ENCODE measurements around the gene SRL. TPM values are rescaled to one million over a fixed set of nuclear protein-coding genes. Genes with fewer than 3 reads are reported as not detected.

The SRL gene
- total RNA-seq (2021; fragmentation: NEBNext Ultra II Directional; extraction: Animal tissue kit (Norgen Biotek cat#: 25700)) = 0.08 TPM in 1 of 2 replicates, not detected in the other
- polyA plus RNA-seq (2011; rRNA removed) = 0.05 and 0.09 TPM in 2 replicates
- polyA plus RNA-seq (2011; cell fraction: cytosol; rRNA removed) = 0.04 TPM
- 0.09 TPM for polyA plus RNA-seq (2011; cell fraction: nucleus; rRNA removed)
- 0.06 to 0.09 TPM (median 0.08 TPM) in 4 replicates for polyA plus RNA-seq (2012, experiment 1 of 2)
- polyA plus RNA-seq (2012, experiment 2 of 2) = not detected
- polyA plus RNA-seq (2013, experiment 1 of 2) = 0.04 TPM
- polyA plus RNA-seq (2013, experiment 2 of 2) = 0.07 TPM
- polyA minus RNA-seq (2011; rRNA and poly(A)+ RNA removed) = 0.05 TPM in 1 of 2 replicates, not detected in the other
- not detected for polyA minus RNA-seq (2011; cell fraction: cytosol; rRNA and poly(A)+ RNA removed)
- not detected for polyA minus RNA-seq (2011; cell fraction: nucleus; rRNA and poly(A)+ RNA removed)
- long read RNA-seq, experiment 1, partial matches to known transcripts = 0 of 1 reads
- long read RNA-seq, experiment 1, other reads (novel, unspliced or antisense) = 1 of 1 reads
- long read RNA-seq, experiment 2 = 0 reads

DNA sequence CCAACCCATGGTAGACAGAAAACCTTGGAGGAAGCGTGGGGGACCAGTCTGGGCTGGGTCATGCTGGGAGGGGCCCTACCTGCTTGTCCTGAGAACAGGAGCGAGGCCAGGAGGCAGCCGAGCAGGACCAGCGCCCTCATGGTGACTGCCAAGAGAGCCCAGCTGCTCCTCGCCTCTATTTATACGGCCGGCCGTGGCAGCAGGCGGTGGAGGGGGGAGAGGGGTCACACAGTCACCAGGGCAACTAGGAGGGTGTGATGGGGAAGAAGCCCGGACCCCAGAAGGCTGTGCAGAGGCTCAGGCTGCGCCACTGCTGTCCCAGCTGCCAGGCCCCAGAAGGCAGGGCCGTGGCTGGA is at the start of gene SRL:
SRL (minus strand) TSS at position 153 of the 356 bp plus-strand sequence; CDS start at position 140, 13 bp downstream.
- no peak within 1 kb of the TSS for H3K4me3 ChIP-seq (ENCODE audit: extremely low read depth in 1 of 4, insufficient read depth in 2 of 4, low read depth in 3 of 4, low read length in 4 of 4)
- no peaks in the 10 kb centered on the region for H3K79me2 ChIP-seq (ENCODE audit: control insufficient read depth in 1 of 2, insufficient read depth in 2 of 2, low read length in 2 of 2)
- no peak within 1 kb of the TSS for H2AFZ ChIP-seq (ENCODE audit: low read length)
- H3K23me2 ChIP-seq (ENCODE audit: low read depth, low read length) = no peaks in the 10 kb centered on the region
- H3K23ac ChIP-seq (ENCODE audit: insufficient read length) = no peak within 1 kb of the TSS
- no peak within 1 kb of the TSS for H3K9ac ChIP-seq (replicated peaks in 1 of 4; ENCODE audit: extremely low read depth in 1 of 4, low read depth in 3 of 4, low read length in 3 of 4)
- H2BK120ac ChIP-seq (replicated peaks; ENCODE audit: low read depth, low read length) = no peak within 1 kb of the TSS
- H2BK5ac ChIP-seq (ENCODE audit: low read depth, low read length) = no peak within 1 kb of the TSS
- no peaks in the 10 kb centered on the region for H3K9me3 ChIP-seq (ENCODE audit: insufficient read depth in 2 of 2, low read depth in 1 of 2, low read length in 1 of 2)
- no peak within 1 kb of the TSS for H3K56ac ChIP-seq (replicated peaks; ENCODE audit: insufficient read length, low read depth, low read length)
- H3K4me1 ChIP-seq (replicated peaks in 1 of 4; ENCODE audit: control insufficient read depth in 3 of 4, insufficient read depth in 4 of 4, low read length in 3 of 4) = peaks cover 0 to 7% (median 2%) of the 10 kb centered on the region in 4 experiments; a peak in 6 of 7 replicates
- no peak within 1 kb of the TSS for H3K27ac ChIP-seq (ENCODE audit: low read depth, low read length)
- H4K5ac ChIP-seq (ENCODE audit: insufficient read length, low read depth, low read length) = no peak within 1 kb of the TSS
- WGBS, 2 experiments (ENCODE audit: extremely low coverage in 1 of 2, insufficient coverage in 1 of 2, insufficient read length in 1 of 2, insufficient replicate concordance in 2 of 2, low coverage in 1 of 2, low lambda C conversion rate in 2 of 2, missing lambda C conversion rate in 1 of 2) = 92% methylated on average over 12 of the region's 12 CpGs; no CpG with 5 or more reads in 1 of the 2 experiments
- no peaks in the 10 kb centered on the region for H4K20me1 ChIP-seq (replicated peaks in 1 of 2; ENCODE audit: control insufficient read depth in 1 of 2, insufficient read depth in 2 of 2, low read length in 2 of 2)
- H3K4ac ChIP-seq (replicated peaks; ENCODE audit: insufficient read length, low read depth, low read length) = no peak within 1 kb of the TSS
- DNase-seq (ENCODE audit: low read depth in 1 of 2, low spot score in 2 of 2) = no peak
- peak within 1 kb of the TSS; percentile 74 for H4K8ac ChIP-seq (ENCODE audit: extremely low read depth, insufficient read depth, low read length)
- 0 out of 2 replicates have a peak within 1 kb of the TSS, but pooled peaks have one; percentile 33 for H2BK12ac ChIP-seq (ENCODE audit: low read depth, low read length)
- no peaks in the 10 kb centered on the region for H3K27me3 ChIP-seq (replicated peaks in 1 of 4; ENCODE audit: control insufficient read depth in 3 of 4, extremely low read depth in 1 of 4, insufficient read depth in 3 of 4, low read length in 3 of 4)
- H3K18ac ChIP-seq (ENCODE audit: extremely low read depth, low read length) = 0 out of 2 replicates have a peak within 1 kb of the TSS, but pooled peaks have one; percentile 13
- TF ChIP-seq HDAC2 (IDR thresholded peaks at IDR 0.05; ENCODE audit: borderline replicate concordance in 1 of 2, low read depth in 2 of 2, low read length in 2 of 2) (no peak), JUND (IDR thresholded peaks at IDR 0.05; ENCODE audit: low read length) (no peak), SUZ12 (IDR thresholded peaks at IDR 0.05; ENCODE audit: low read length) (no peak), CBX8 (IDR thresholded peaks at IDR 0.05; ENCODE audit: borderline replicate concordance, low read depth, low read length) (no peak), MAFK (IDR thresholded peaks at IDR 0.05; ENCODE audit: low read depth, low read length) (no peak), EP300 (IDR thresholded peaks at IDR 0.05; ENCODE audit: borderline replicate concordance in 1 of 2, low read depth in 2 of 2, low read length in 2 of 2) (no peak), SAP30 (IDR thresholded peaks at IDR 0.05; ENCODE audit: insufficient read depth, insufficient replicate concordance, low read length) (no peak), NRF1 (IDR thresholded peaks at IDR 0.05; ENCODE audit: low read depth, low read length) (no peak), PHF8 (conservative IDR thresholded peaks at IDR 0.05; ENCODE audit: low read depth, low read length) (no peak)
- TF ChIP-seq, protein P1, sequence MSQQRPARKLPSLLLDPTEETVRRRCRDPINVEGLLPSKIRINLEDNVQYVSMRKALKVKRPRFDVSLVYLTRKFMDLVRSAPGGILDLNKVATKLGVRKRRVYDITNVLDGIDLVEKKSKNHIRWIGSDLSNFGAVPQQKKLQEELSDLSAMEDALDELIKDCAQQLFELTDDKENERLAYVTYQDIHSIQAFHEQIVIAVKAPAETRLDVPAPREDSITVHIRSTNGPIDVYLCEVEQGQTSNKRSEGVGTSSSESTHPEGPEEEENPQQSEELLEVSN (IDR thresholded peaks at IDR 0.05) = no peak
- H2BK15ac ChIP-seq (ENCODE audit: low read length) = no peak within 1 kb of the TSS
- ChIA-PET POLR2A (ENCODE audit: partially characterized antibody) (interaction anchor here (0.6 to 1.7 kb wide), 5 partner anchors 9 to 1523 kb away, joined by 3 to 5 read pairs (median 3); partner anchors contain the start of gene CREBBP), CTCF (ENCODE audit: partially characterized antibody) (interaction anchor here (0.7 to 2.3 kb wide), 5 partner anchors 12 to 290 kb away, joined by 3 to 9 read pairs (median 3); no protein-coding TSS in a partner anchor)
- no peaks in the 10 kb centered on the region for H3K79me1 ChIP-seq (ENCODE audit: low read depth, low read length)
- no peak for FAIRE-seq
- H3K36me3 ChIP-seq (ENCODE audit: control insufficient read depth in 2 of 4, insufficient read depth in 4 of 4, low read length in 3 of 4) = no peaks in the 10 kb centered on the region
- H4K91ac ChIP-seq (replicated peaks; ENCODE audit: insufficient read length, low read length) = no peak within 1 kb of the TSS
- H3K4me2 ChIP-seq (ENCODE audit: insufficient read depth in 1 of 2, low read depth in 2 of 2, low read length in 2 of 2) = no peak within 1 kb of the TSS
- H2AK5ac ChIP-seq (ENCODE audit: low read depth, low read length) = no peak within 1 kb of the TSS
- no peak within 1 kb of the TSS for H3K14ac ChIP-seq (ENCODE audit: insufficient read length)
- no peak within 1 kb of the TSS for H2BK20ac ChIP-seq (ENCODE audit: low read length)

Data from H1 (cell line).